HepG2 (cell line): ENCODE data around the gene GGT1. TPM values are rescaled to one million over a fixed set of nuclear protein-coding genes. Genes with fewer than 3 reads are reported as not detected.
A peak's percentile ranks its signal among the peaks of the same experiment; 100 is the strongest.
"Not testable (repeated sequence)": the region's sequence is repeated elsewhere in the genome, so short reads cannot be mapped to it uniquely, and the experiment has no call there.

ENCODE experiments used
- ATAC-seq: fragments of 200-7000 bp; cut with Tn5 transposase; 3 replicates; pipeline ENCODE4 v1.9.1; 2020; ENCODE audit warnings: mild to moderate bottlenecking, moderate library complexity
- BruUV-seq: library from RNA; stranded (reverse); fragments of 400-500 nt; replicated peaks from 2 replicates; lab custom pipeline; 2021; lab: Mats Ljungman, UMichigan
- CTCF ChIA-PET: fragments of 300-600 bp; formaldehyde crosslinking; extraction: SDS; loops from one replicate; lab custom pipeline; 2021; ENCODE audit warnings: low total read pairs, inconsistent platforms, low intra/inter-chr PET ratio; lab: Yijun Ruan, JAX
- POLR2A ChIA-PET: fragments of 350-600 bp; sonication (Branson Sonifier 250); formaldehyde crosslinking; loops from one replicate; lab custom pipeline; 2020; ENCODE audit warnings: antibody characterized with exemption, inconsistent platforms; lab: Yijun Ruan, JAX
- DNase-seq: peaks from one replicate; pipeline ENCODE4 v3.0.0-alpha.2; 2015; ENCODE audit warnings: low spot score
- FAIRE-seq: peaks from 3 replicates; lab custom pipeline; 2011; peaks lifted over from hg19 to GRCh38; lab: Jason Lieb, UNC
- H2AFZ ChIP-seq: one replicate; pipeline ENCODE4 v1.6.1; 2011; ENCODE audit warnings: low read length, inconsistent platforms
- H3K27ac ChIP-seq: fragments of 300-600 bp; 3 replicates; pipeline ENCODE4 v1.8.0; 2011; ENCODE audit warnings: mixed run types, mild to moderate bottlenecking, mixed read lengths, low read length, inconsistent platforms; ENCODE audit not compliant: insufficient read depth; ENCODE audit errors: extremely low read length
- H3K27me3 ChIP-seq, 2 experiments: fragments of 200-600 bp in 1 of 2; 2 replicates in 1 of 2; 3 replicates in 1 of 2; pipeline versions ENCODE4 v1.6.0 to v1.8.0; 2011; ENCODE audit warnings: low read length in 2 of 2, mild to moderate bottlenecking in 2 of 2, moderate library complexity in 2 of 2, inconsistent platforms in 1 of 2; ENCODE audit not compliant: insufficient read depth in 2 of 2, control insufficient read depth in 1 of 2
- H3K36me3 ChIP-seq, 2 experiments: fragments of 200-600 bp in 1 of 2; replicated peaks in 1 of 2; 2 replicates in 1 of 2; 3 replicates in 1 of 2; pipeline versions ENCODE4 v1.5.1 to v1.8.0; 2011; ENCODE audit warnings: low read length in 2 of 2, inconsistent platforms in 1 of 2; ENCODE audit not compliant: insufficient read depth in 2 of 2, control insufficient read depth in 1 of 2
- H3K4me1 ChIP-seq: 2 replicates; pipeline ENCODE4 v1.5.1; 2012; ENCODE audit warnings: low read length, inconsistent platforms; ENCODE audit not compliant: insufficient read depth
- H3K4me2 ChIP-seq: 2 replicates; pipeline ENCODE4 v1.6.0; 2011; ENCODE audit warnings: low read depth, low read length, inconsistent platforms
- H3K4me3 ChIP-seq, 3 experiments: fragments of 200-600 bp in 1 of 3; sonication (generic), shearing (Covaris generic) in 1 of 3; replicated peaks in 1 of 3; 2 replicates each; pipeline ENCODE4 v1.5.1; 2011 to 2016; ENCODE audit warnings: low read length in 3 of 3, inconsistent platforms in 2 of 3, low read depth in 2 of 3, mild to moderate bottlenecking in 2 of 3, control low read depth in 1 of 3, mixed read lengths in 1 of 3; ENCODE audit not compliant: insufficient read depth in 1 of 3
- H3K79me2 ChIP-seq: one replicate; pipeline ENCODE4 v1.6.1; 2011; ENCODE audit warnings: low read length, inconsistent platforms; ENCODE audit not compliant: insufficient read depth
- H3K9ac ChIP-seq: 2 replicates; pipeline ENCODE4 v1.6.0; 2011; ENCODE audit warnings: mild to moderate bottlenecking, low read depth, low read length, inconsistent platforms; ENCODE audit not compliant: insufficient read depth
- H3K9me3 ChIP-seq: 2 replicates; pipeline ENCODE4 v1.5.1; 2012; ENCODE audit warnings: mild to moderate bottlenecking, low read length
- H4K20me1 ChIP-seq: 2 replicates; pipeline ENCODE4 v1.6.0; 2011; ENCODE audit warnings: inconsistent platforms, mild to moderate bottlenecking, low read length, moderate library complexity; ENCODE audit not compliant: insufficient read depth
- ELF1 ChIP-seq: sonication (generic); formaldehyde crosslinking; IDR thresholded peaks from 2 replicates; pipeline ENCODE4 v1.4.0; 2020; ENCODE audit warnings: missing genetic modification reagents
- HMGXB4 ChIP-seq, 2 experiments: sonication (generic) in 1 of 2; formaldehyde crosslinking in 1 of 2; IDR thresholded peaks; 2 replicates each; pipeline versions ENCODE4 v1.4.0 to v1.6.1; 2018 to 2020; ENCODE audit warnings: missing genetic modification reagents in 2 of 2, borderline replicate concordance in 1 of 2, low read depth in 1 of 2, mild to moderate bottlenecking in 1 of 2, missing biosample characterization in 1 of 2
- ZBTB7A ChIP-seq: sonication (generic); formaldehyde crosslinking; IDR thresholded peaks from 2 replicates; pipeline ENCODE4 v1.8.0; 2022; ENCODE audit warnings: mild to moderate bottlenecking, missing genetic modification reagents
- WGBS: methylation state at CpG from one replicate; pipeline ENCODE4 v1.1.6; 2017; ENCODE audit warnings: low lambda C conversion rate; 5-methylcytosine and 5-hydroxymethylcytosine counted together
- in situ Hi-C: cut with HindIII; loops from 2 replicates; pipeline ENCODE4 v1.10.0; 2017; ENCODE audit warnings: low pct_unique_long_range_greater_than_20kb; ENCODE audit not compliant: extremely low pct_ligation_motif_present
- intact Hi-C: fragments of 100-400 bp; cut with micrococcal nuclease; formaldehyde crosslinking; loops from one replicate; pipeline ENCODE4 v1.10.0; 2022; ENCODE audit not compliant: unreplicated experiment
- polyA plus RNA-seq, 8 experiments: library from polyadenylated mRNA; depleted of rRNA in 3 of 8; stranded (reverse) in 7 of 8; unstranded in 1 of 8; fragments of >200 nt; fragmentation: Illumina TruSeq in 4 of 8; extraction: Trizol in 4 of 8; gene quantifications; 2 replicates each; pipeline versions ENCODE4 v1.2.1 to v1.2.3, GENCODE V29; 2011 to 2016; ENCODE audit warnings: low read depth in 4 of 8, missing spikeins in 1 of 8, mixed read lengths in 1 of 8; ENCODE audit not compliant: insufficient read depth in 1 of 8
- total RNA-seq, 5 experiments: library from RNA; depleted of rRNA; stranded (reverse); fragments of >200 nt; fragmentation: Illumina TruSeq; extraction: Trizol; gene quantifications; 2 replicates each; pipeline ENCODE4 v1.2.3, GENCODE V29; 2016; ENCODE audit warnings: low read depth in 1 of 5
- TF ChIP-seq, protein P1 (sequence below): sonication (generic); formaldehyde crosslinking; IDR thresholded peaks from 2 replicates; pipeline ENCODE4 v1.5.0; 2020; ENCODE audit warnings: mild to moderate bottlenecking, missing genetic modification reagents, moderate library complexity

GGT1 gene
- total and polyA plus RNA-seq, 2 of the 13 experiments (the other 11 are each of a cell fraction or from before 2014, with no cell fraction given): 29.9 to 103 TPM

DNA sequence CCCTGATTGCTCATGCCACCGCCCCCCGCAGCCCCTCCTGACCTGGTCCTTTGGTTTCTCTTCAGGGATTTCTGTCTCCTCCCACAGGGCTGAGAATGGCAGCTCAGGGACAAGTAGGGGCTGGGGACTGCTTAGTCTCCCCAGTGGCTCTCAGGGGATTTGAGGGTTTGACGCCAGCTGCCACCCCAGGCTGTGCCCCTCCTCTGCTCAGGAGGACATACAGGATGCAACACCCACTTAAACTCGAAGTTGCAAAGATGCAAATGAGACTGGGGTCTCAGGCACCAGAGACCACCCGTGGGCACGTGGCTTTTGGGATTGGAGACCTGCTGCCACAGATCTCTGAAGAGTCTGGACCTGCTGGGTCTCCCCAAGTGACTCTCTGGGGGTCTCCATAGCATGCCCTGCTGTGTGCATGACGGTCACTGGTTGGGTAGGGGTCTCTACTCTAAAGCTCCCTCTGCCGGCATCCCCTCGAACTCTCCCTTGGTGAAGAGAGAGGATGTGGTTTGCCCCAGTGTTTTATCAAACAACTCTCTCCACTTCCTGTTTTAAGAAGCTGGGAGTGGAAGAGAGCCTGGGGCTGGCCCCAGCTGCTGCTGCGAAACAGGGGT, 31.9 kb downstream of the GGT1 start:
- BruUV-seq, intact Hi-C loops, H3K79me2 ChIP-seq, POLR2A ChIA-PET, H4K20me1 ChIP-seq, in situ Hi-C loops, CTCF ChIA-PET, DNase-seq, H3K27ac ChIP-seq, ATAC-seq, H3K9me3 ChIP-seq, H3K27me3 ChIP-seq, H3K9ac ChIP-seq, H2AFZ ChIP-seq, FAIRE-seq, H3K36me3 ChIP-seq: not testable (repeated sequence)
- Histone ChIP-seq H3K4me2 (peak overlapping the region; percentile 60), H3K4me3 (peak overlapping the region in 1 of 3 experiments; percentile 23; a peak in 1 of 6 replicates), H3K4me1 (peaks cover 41% of the 10 kb centered on the region)
- 12% methylated on average over 4 of the region's 10 CpGs for WGBS
- TF ChIP-seq, protein P1, sequence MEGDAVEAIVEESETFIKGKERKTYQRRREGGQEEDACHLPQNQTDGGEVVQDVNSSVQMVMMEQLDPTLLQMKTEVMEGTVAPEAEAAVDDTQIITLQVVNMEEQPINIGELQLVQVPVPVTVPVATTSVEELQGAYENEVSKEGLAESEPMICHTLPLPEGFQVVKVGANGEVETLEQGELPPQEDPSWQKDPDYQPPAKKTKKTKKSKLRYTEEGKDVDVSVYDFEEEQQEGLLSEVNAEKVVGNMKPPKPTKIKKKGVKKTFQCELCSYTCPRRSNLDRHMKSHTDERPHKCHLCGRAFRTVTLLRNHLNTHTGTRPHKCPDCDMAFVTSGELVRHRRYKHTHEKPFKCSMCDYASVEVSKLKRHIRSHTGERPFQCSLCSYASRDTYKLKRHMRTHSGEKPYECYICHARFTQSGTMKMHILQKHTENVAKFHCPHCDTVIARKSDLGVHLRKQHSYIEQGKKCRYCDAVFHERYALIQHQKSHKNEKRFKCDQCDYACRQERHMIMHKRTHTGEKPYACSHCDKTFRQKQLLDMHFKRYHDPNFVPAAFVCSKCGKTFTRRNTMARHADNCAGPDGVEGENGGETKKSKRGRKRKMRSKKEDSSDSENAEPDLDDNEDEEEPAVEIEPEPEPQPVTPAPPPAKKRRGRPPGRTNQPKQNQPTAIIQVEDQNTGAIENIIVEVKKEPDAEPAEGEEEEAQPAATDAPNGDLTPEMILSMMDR (CRISPR knock-in tag): peak; percentile 62
- TF ChIP-seq ZBTB7A (CRISPR knock-in tag): peak; percentile 86
- TF ChIP-seq ELF1: 0 out of 2 replicates have a peak, but pooled peaks have one; percentile 25
- 0 out of 4 replicates have a peak, but pooled peaks of 1 of the 2 experiments have one; percentile 13 for TF ChIP-seq HMGXB4 (CRISPR knock-in tag; IDR thresholded peaks at IDR 0.05; ENCODE audit: borderline replicate concordance in 1 of 2, low read depth in 1 of 2)

DNA sequence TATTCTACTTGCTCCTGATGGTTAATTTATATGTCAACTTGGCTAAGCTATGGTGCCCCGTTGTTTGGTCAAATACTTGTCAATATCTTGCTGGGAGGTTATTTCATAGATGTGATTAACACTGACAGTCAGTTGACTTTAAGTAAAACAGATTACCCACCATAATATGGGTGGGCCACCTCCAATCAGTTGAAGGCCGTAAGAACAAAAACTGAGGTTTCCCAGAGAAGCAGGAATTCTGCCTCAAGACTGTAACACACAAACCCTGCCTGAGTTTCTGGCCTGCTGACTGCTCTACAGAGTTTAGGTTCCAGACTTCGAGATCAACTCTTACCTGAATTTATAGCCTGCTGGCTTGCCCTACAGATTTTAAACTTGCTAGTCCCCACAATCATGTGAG, 33.5 kb downstream of the GGT1 start:
- BruUV-seq, H3K27ac ChIP-seq, H2AFZ ChIP-seq, ATAC-seq, H3K9ac ChIP-seq, H3K79me2 ChIP-seq, in situ Hi-C loops, POLR2A ChIA-PET, DNase-seq, intact Hi-C loops, H3K4me3 ChIP-seq, CTCF ChIA-PET, H3K36me3 ChIP-seq, H3K27me3 ChIP-seq, H3K9me3 ChIP-seq, FAIRE-seq, H3K4me2 ChIP-seq, H4K20me1 ChIP-seq: not testable (repeated sequence)
- 86% methylated on average over 3 of the region's 3 CpGs for WGBS
- peaks cover 26% of the 10 kb centered on the region for H3K4me1 ChIP-seq

- CTCF ChIA-PET, in situ Hi-C loops, BruUV-seq, FAIRE-seq, POLR2A ChIA-PET, H3K27me3 ChIP-seq, H3K79me2 ChIP-seq, H3K27ac ChIP-seq, H4K20me1 ChIP-seq, DNase-seq, H3K9me3 ChIP-seq, H3K4me1 ChIP-seq, H3K9ac ChIP-seq, intact Hi-C loops, ATAC-seq, H3K4me2 ChIP-seq, H2AFZ ChIP-seq, H3K4me3 ChIP-seq, H3K36me3 ChIP-seq: not testable (repeated sequence)
- 53% methylated on average over 1 of the region's 1 CpG for WGBS
These were observed 39.3 kb downstream of the GGT1 start for GRCh38 chr22:24642307-24642706.
